ENCODE data around the gene NKIRAS2.

NKIRAS2 gene

DNA sequence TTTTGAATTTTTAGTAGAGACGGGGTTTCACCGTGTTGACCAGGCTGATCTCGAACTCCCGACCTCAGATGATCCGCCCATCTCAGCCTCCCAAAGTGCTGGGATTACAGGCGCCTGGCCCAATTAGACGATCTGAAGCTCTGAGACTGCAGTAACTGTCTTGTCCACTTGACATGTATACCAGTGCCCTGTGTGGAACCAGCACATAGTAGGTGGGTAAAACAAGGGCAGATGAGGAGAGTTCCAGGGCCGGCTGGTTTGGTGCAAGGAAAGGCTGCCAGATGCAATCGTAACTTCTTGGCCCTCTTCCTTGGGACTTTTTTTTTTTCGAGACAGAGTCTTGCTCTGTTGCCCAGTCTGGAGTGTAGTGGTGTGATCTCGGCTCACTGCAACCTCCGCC is 27.5 kb downstream of the NKIRAS2 start:
- TF ChIP-seq EZH2phosphoT487 (IDR thresholded peaks at IDR 0.05; ENCODE audit: borderline replicate concordance): no peak
- TF ChIP-seq, protein P1, sequence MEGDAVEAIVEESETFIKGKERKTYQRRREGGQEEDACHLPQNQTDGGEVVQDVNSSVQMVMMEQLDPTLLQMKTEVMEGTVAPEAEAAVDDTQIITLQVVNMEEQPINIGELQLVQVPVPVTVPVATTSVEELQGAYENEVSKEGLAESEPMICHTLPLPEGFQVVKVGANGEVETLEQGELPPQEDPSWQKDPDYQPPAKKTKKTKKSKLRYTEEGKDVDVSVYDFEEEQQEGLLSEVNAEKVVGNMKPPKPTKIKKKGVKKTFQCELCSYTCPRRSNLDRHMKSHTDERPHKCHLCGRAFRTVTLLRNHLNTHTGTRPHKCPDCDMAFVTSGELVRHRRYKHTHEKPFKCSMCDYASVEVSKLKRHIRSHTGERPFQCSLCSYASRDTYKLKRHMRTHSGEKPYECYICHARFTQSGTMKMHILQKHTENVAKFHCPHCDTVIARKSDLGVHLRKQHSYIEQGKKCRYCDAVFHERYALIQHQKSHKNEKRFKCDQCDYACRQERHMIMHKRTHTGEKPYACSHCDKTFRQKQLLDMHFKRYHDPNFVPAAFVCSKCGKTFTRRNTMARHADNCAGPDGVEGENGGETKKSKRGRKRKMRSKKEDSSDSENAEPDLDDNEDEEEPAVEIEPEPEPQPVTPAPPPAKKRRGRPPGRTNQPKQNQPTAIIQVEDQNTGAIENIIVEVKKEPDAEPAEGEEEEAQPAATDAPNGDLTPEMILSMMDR (conservative IDR thresholded peaks at IDR 0.05; ENCODE audit: low read length): no peak
- Histone ChIP-seq H3F3A (ENCODE audit: low read depth) (no peaks in the 10 kb centered on the region), H2AFZ (ENCODE audit: low read length) (no peak overlapping the region), H4K20me1 (ENCODE audit: insufficient read depth, low read length, poor library complexity, severe bottlenecking) (no peaks in the 10 kb centered on the region), H3K9me3 (ENCODE audit: insufficient read depth, low read depth, low read length) (no peaks in the 10 kb centered on the region), H3K9ac (ENCODE audit: low read depth, low read length, poor library complexity, severe bottlenecking) (no peak overlapping the region), H3K9me2 (replicated peaks; ENCODE audit: low read depth, low read length) (no peaks in the 10 kb centered on the region), H3K4me1 (ENCODE audit: insufficient read depth, low read length, poor library complexity, severe bottlenecking) (peaks cover 6% of the 10 kb centered on the region), H3K79me2 (ENCODE audit: insufficient read depth, low read length) (no peaks in the 10 kb centered on the region), H3K27me3 (ENCODE audit: insufficient read depth, low read length, poor library complexity, severe bottlenecking) (no peaks in the 10 kb centered on the region), H3K4me2 (ENCODE audit: low read depth, low read length, poor library complexity, severe bottlenecking) (no peak overlapping the region), H3K36me3 (ENCODE audit: insufficient read depth, low read length) (no peaks in the 10 kb centered on the region), H3K4me3 (ENCODE audit: low read length, poor library complexity, severe bottlenecking) (no peak overlapping the region)

DNA sequence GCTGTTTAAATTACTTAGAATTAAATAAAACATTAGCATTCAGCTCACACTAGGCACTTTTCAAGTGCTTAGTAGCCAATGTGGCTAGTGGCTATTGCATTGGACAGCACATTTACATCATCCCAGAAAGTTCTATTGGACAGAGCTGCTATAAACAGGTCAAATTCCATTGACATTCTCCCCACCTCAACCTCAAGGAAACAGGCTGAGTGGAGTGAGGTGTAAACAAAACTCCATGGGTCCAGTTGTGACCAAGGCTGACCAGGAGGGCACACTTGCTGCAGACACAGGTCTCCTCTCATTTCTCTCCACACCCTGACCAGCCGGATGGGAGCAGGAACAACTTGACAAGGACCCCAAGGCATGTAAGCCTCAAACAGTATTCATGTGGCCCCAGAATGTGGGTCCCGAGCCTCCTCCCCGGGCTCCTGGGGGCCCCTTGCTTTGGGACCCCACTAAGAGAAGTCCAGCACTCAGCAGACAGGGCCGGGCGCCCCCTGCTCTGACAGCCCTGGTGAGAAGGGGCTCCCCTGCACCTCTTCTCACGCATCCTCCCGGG is 30.0 kb downstream of the NKIRAS2 start:
- peak overlapping the region; percentile 81 for H3K4me3 ChIP-seq (ENCODE audit: low read length, poor library complexity, severe bottlenecking)
- peaks cover 6% of the 10 kb centered on the region for H3K4me1 ChIP-seq (ENCODE audit: insufficient read depth, low read length, poor library complexity, severe bottlenecking)
- peak overlapping the region; percentile 92 for H3K4me2 ChIP-seq (ENCODE audit: low read depth, low read length, poor library complexity, severe bottlenecking)
- no peaks in the 10 kb centered on the region for H3F3A ChIP-seq (ENCODE audit: low read depth)
- no peaks in the 10 kb centered on the region for H3K27me3 ChIP-seq (ENCODE audit: insufficient read depth, low read length, poor library complexity, severe bottlenecking)
- no peaks in the 10 kb centered on the region for H4K20me1 ChIP-seq (ENCODE audit: insufficient read depth, low read length, poor library complexity, severe bottlenecking)
- no peaks in the 10 kb centered on the region for H3K9me3 ChIP-seq (ENCODE audit: insufficient read depth, low read depth, low read length)
- no peaks in the 10 kb centered on the region for H3K36me3 ChIP-seq (ENCODE audit: insufficient read depth, low read length)
- no peaks in the 10 kb centered on the region for H3K9me2 ChIP-seq (replicated peaks; ENCODE audit: low read depth, low read length)
- no peaks in the 10 kb centered on the region for H3K79me2 ChIP-seq (ENCODE audit: insufficient read depth, low read length)
- TF ChIP-seq EZH2phosphoT487 (IDR thresholded peaks at IDR 0.05; ENCODE audit: borderline replicate concordance): no peak
- TF ChIP-seq, protein P1 (conservative IDR thresholded peaks at IDR 0.05; ENCODE audit: low read length): no peak
- peak overlapping the region; percentile 71 for H3K9ac ChIP-seq (ENCODE audit: low read depth, low read length, poor library complexity, severe bottlenecking)
- peak overlapping the region; percentile 66 for H2AFZ ChIP-seq (ENCODE audit: low read length)

DNA sequence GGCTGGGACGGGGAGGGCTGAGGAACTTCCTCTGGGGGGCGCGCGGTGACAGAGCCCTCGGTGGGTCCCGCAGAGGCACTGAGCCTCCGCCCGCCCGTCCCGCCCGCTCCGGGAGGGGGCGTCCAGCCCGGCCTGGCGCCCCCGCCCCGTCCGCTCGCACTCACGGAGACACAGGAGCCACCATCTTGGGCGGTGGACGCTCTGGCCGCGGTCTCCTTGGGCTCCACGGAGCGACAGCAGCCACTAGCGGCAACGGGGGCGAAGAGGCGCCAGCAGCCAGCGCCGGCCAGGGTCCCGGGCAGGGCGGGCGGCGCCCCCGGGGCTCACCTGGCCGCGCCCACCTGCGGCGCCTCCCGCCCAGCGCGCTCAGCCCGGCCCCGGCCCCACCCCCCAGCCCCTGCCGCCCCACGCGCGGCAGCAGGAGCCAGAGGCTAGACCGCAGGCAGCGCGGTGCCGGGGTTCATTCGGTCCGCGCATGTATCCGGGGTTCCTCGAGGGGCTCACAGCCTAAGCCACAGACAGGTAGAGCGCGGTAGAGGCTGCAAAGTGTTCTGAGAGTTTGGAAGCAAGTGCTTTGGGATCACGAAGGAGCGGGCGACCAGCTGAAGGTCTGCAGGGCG is 30.6 kb downstream of the NKIRAS2 start, which contains the start of gene C17orf113:
C17orf113 (minus strand) TSS at position 209 of the 620 bp plus-strand sequence. CDS start 7,225 bp downstream, outside the sequence.
- TF ChIP-seq EZH2phosphoT487 (IDR thresholded peaks at IDR 0.05; ENCODE audit: borderline replicate concordance): no peak
- TF ChIP-seq, protein P1 (conservative IDR thresholded peaks at IDR 0.05; ENCODE audit: low read length): peak; percentile 18; the same call in 1 of the 2 replicates
- peak within 1 kb of the TSS; percentile 66 for H2AFZ ChIP-seq (ENCODE audit: low read length)
- peak within 1 kb of the TSS; percentile 71 for H3K9ac ChIP-seq (ENCODE audit: low read depth, low read length, poor library complexity, severe bottlenecking)
- peak within 1 kb of the TSS; percentile 92 for H3K4me2 ChIP-seq (ENCODE audit: low read depth, low read length, poor library complexity, severe bottlenecking)
- H3K9me3 ChIP-seq (ENCODE audit: insufficient read depth, low read depth, low read length): no peaks in the 10 kb centered on the region
- H3K36me3 ChIP-seq (ENCODE audit: insufficient read depth, low read length): no peaks in the 10 kb centered on the region
- peak within 1 kb of the TSS; percentile 81 for H3K4me3 ChIP-seq (ENCODE audit: low read length, poor library complexity, severe bottlenecking)
- H3K79me2 ChIP-seq (ENCODE audit: insufficient read depth, low read length): no peaks in the 10 kb centered on the region
- H3F3A ChIP-seq (ENCODE audit: low read depth): no peaks in the 10 kb centered on the region
- peaks cover 6% of the 10 kb centered on the region for H3K4me1 ChIP-seq (ENCODE audit: insufficient read depth, low read length, poor library complexity, severe bottlenecking)
- no peaks in the 10 kb centered on the region for H3K27me3 ChIP-seq (ENCODE audit: insufficient read depth, low read length, poor library complexity, severe bottlenecking)
- H3K9me2 ChIP-seq (replicated peaks; ENCODE audit: low read depth, low read length): no peaks in the 10 kb centered on the region
- no peaks in the 10 kb centered on the region for H4K20me1 ChIP-seq (ENCODE audit: insufficient read depth, low read length, poor library complexity, severe bottlenecking)

Data from Loucy (cell line).